Large intestine (tissue), 12 donors: ENCODE results near the gene TPMT. TPM values are rescaled to one million over a fixed set of nuclear protein-coding genes. Genes with fewer than 3 reads are reported as not detected.

Experiments used
- DNase-seq, 2 donors: peaks; one replicate each; pipeline versions ENCODE4 v3.0.0 to v3.0.0-alpha.2; 2013
- H3K27ac ChIP-seq: one replicate; pipeline ENCODE4 v1.5.1; 2013; ENCODE audit warnings: low read length
- H3K27me3 ChIP-seq: 2 replicates; pipeline ENCODE4 v1.6.1; 2013; ENCODE audit warnings: low read length; ENCODE audit not compliant: control insufficient read depth, insufficient read depth
- H3K36me3 ChIP-seq: 2 replicates; pipeline ENCODE4 v1.6.1; 2013; ENCODE audit warnings: low read length; ENCODE audit not compliant: control insufficient read depth, insufficient read depth
- H3K4me1 ChIP-seq: one replicate; pipeline ENCODE4 v1.6.1; 2013; ENCODE audit warnings: low read length; ENCODE audit not compliant: control insufficient read depth, insufficient read depth
- H3K4me3 ChIP-seq: one replicate; pipeline ENCODE4 v1.5.1; 2013; ENCODE audit warnings: low read length
- H3K9me3 ChIP-seq: one replicate; pipeline ENCODE4 v1.6.1; 2013; ENCODE audit warnings: mild to moderate bottlenecking, low read depth, low read length, moderate library complexity; ENCODE audit not compliant: control insufficient read depth
- WGBS: methylation state at CpG from one replicate; pipeline ENCODE4 v1.1.5; 2013; ENCODE audit warnings: low lambda C conversion rate; ENCODE audit not compliant: insufficient coverage; 5-methylcytosine and 5-hydroxymethylcytosine counted together
- long read RNA-seq, 11 donors: transcript quantifications; one replicate each; lab custom pipeline, GENCODE V29; 2026
- polyA plus RNA-seq: library from polyadenylated mRNA; unstranded; fragments of 120-200 nt; gene quantifications from one replicate; pipeline ENCODE4 v1.2.1, GENCODE V29; 2013

TPMT gene
- 20.7 TPM for polyA plus RNA-seq
- long read RNA-seq, donor 1, transcript TPMT-201 (9 exons, 3,181 nt): major isoform, 9 of 9 reads
- long read RNA-seq, donor 1, partial matches to known transcripts: 0 of 9 reads
- long read RNA-seq, donor 1, other reads (novel, unspliced or antisense): 0 of 9 reads
- long read RNA-seq, donor 2, transcript TPMT-201 (9 exons, 3,181 nt): major isoform, 13 of 26 reads
- long read RNA-seq, donor 2, partial matches to known transcripts: 13 of 26 reads
- long read RNA-seq, donor 2, other reads (novel, unspliced or antisense): 0 of 26 reads
- long read RNA-seq, donor 3, transcript TPMT-201 (9 exons, 3,181 nt): major isoform, 18 of 18 reads
- long read RNA-seq, donor 3, partial matches to known transcripts: 0 of 18 reads
- long read RNA-seq, donor 3, other reads (novel, unspliced or antisense): 0 of 18 reads
- long read RNA-seq, donor 4: 0 reads
- long read RNA-seq, donor 5, transcript TPMT-201 (9 exons, 3,181 nt): major isoform, 11 of 11 reads
- long read RNA-seq, donor 5, partial matches to known transcripts: 0 of 11 reads
- long read RNA-seq, donor 5, other reads (novel, unspliced or antisense): 0 of 11 reads
- long read RNA-seq, donor 6, transcript TPMT-201 (9 exons, 3,181 nt): major isoform, 6 of 11 reads
- long read RNA-seq, donor 6, partial matches to known transcripts: 5 of 11 reads
- long read RNA-seq, donor 6, other reads (novel, unspliced or antisense): 0 of 11 reads
- long read RNA-seq, donor 7, partial matches to known transcripts: 0 of 2 reads
- long read RNA-seq, donor 7, other reads (novel, unspliced or antisense): 0 of 2 reads
- long read RNA-seq, donor 8, transcript TPMT-201 (9 exons, 3,181 nt): major isoform, 19 of 19 reads
- long read RNA-seq, donor 8, partial matches to known transcripts: 0 of 19 reads
- long read RNA-seq, donor 8, other reads (novel, unspliced or antisense): 0 of 19 reads
- long read RNA-seq, donor 9, transcript TPMT-201 (9 exons, 3,181 nt): major isoform, 9 of 9 reads
- long read RNA-seq, donor 9, partial matches to known transcripts: 0 of 9 reads
- long read RNA-seq, donor 9, other reads (novel, unspliced or antisense): 0 of 9 reads
- long read RNA-seq, donor 10, transcript TPMT-201 (9 exons, 3,181 nt): major isoform, 15 of 15 reads
- long read RNA-seq, donor 10, partial matches to known transcripts: 0 of 15 reads
- long read RNA-seq, donor 10, other reads (novel, unspliced or antisense): 0 of 15 reads
- long read RNA-seq, donor 11, transcript TPMT-201 (9 exons, 3,181 nt): major isoform, 10 of 10 reads
- long read RNA-seq, donor 11, partial matches to known transcripts: 0 of 10 reads
- long read RNA-seq, donor 11, other reads (novel, unspliced or antisense): 0 of 10 reads

GRCh38 chr6:18154507-18155149, at the start of gene TPMT:
TPMT (minus strand) TSS chr6:18155077; CDS start chr6:18149127, 5,950 bp downstream.
- Histone ChIP-seq H3K4me3 (peak within 1 kb of the TSS; percentile 94), H3K9me3 (no peaks in the 10 kb centered on the region), H3K27ac (peak within 1 kb of the TSS; percentile 98), H3K36me3 (no peaks in the 10 kb centered on the region), H3K27me3 (no peaks in the 10 kb centered on the region), H3K4me1 (peaks cover 13% of the 10 kb centered on the region)
- DNase-seq: no peak
- WGBS: 0% methylated on average over 3 of the region's 34 CpGs

DNA sequence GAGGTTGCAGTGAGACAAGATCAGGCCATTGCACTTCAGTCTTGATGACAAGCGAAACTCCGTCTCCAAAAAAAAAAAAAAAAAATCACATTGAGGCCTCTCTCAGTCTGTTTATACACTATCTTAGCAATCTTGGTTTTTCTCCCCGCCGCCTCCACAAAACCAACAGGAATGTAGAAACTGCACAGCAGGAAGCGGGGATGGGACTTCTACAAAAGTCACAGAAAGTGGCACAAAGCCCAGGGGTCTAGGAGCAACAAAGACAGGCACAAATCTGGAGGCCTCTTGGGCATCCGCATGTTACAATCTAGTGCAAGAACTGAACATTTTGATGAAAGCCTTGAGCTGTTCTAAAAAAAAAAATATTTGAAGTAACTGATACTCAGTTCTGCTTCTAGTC, 48.9 kb upstream of the TPMT start:
- DNase-seq: no peak
- 100% methylated on average over 2 of the region's 6 CpGs for WGBS
- H3K4me1 ChIP-seq: no peaks in the 10 kb centered on the region
- H3K9me3 ChIP-seq: no peaks in the 10 kb centered on the region
- no peak overlapping the region for H3K4me3 ChIP-seq
- peaks cover 31% of the 10 kb centered on the region for H3K36me3 ChIP-seq
- no peak overlapping the region for H3K27ac ChIP-seq
- H3K27me3 ChIP-seq: no peaks in the 10 kb centered on the region

GRCh38 chr6:18192026-18192425, 37.1 kb upstream of the TPMT start:
- H3K4me1 ChIP-seq: no peaks in the 10 kb centered on the region
- H3K36me3 ChIP-seq: peaks cover 16% of the 10 kb centered on the region
- no peak overlapping the region for H3K4me3 ChIP-seq
- no peaks in the 10 kb centered on the region for H3K9me3 ChIP-seq
- WGBS: no CpG with 5 or more reads among the region's 3 CpGs
- no peak for DNase-seq
- H3K27ac ChIP-seq: no peak overlapping the region
- H3K27me3 ChIP-seq: no peaks in the 10 kb centered on the region

GRCh38 chr6:18189196-18189595, 34.3 kb upstream of the TPMT start:
- no peaks in the 10 kb centered on the region for H3K27me3 ChIP-seq
- H3K36me3 ChIP-seq: peaks cover 13% of the 10 kb centered on the region
- no peak overlapping the region for H3K27ac ChIP-seq
- no peaks in the 10 kb centered on the region for H3K4me1 ChIP-seq
- no peak for DNase-seq
- no peaks in the 10 kb centered on the region for H3K9me3 ChIP-seq
- WGBS: 100% methylated on average over 1 of the region's 2 CpGs
- H3K4me3 ChIP-seq: no peak overlapping the region

GRCh38 chr6:18187701-18188100, 32.8 kb upstream of the TPMT start:
- no peak overlapping the region for H3K27ac ChIP-seq
- peaks cover 13% of the 10 kb centered on the region for H3K36me3 ChIP-seq
- no peak overlapping the region for H3K4me3 ChIP-seq
- H3K9me3 ChIP-seq: no peaks in the 10 kb centered on the region
- no CpG with 5 or more reads among the region's 10 CpGs for WGBS
- H3K27me3 ChIP-seq: no peaks in the 10 kb centered on the region
- no peak for DNase-seq
- H3K4me1 ChIP-seq: no peaks in the 10 kb centered on the region

DNA sequence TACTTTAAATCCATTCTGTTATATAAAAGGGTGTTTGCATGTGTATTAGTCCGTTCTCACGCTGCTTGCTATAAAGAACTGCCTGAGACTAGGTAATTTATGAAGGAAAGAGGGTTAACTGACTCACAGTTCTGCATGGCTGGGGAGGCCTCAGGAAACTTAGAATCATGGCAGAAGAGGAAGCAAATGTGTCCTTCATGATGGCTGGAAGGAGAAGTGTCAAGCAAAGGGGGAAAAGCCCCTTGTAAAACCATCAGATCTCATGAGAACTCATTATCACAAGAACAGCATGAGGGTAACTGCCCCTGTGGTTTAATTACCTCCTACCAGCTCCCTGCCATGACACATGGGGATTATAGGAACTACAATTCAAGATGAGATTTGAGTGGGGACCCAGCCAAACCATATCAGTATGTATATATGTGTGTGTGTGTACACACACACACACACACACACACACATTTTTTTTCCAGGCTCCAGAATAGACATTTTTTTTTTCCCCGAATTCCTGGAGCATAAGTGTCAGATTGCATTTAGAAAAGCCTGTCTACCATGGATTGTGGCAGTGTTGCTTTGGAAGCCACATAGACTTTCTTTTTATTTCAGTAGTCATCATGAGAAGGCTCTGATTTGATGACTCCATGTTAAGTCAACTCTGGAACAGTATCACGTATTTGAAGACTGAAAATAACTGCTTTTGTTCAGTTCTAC, 31.8 kb upstream of the TPMT start:
- Histone ChIP-seq H3K27me3 (no peaks in the 10 kb centered on the region), H3K27ac (no peak overlapping the region), H3K4me1 (no peaks in the 10 kb centered on the region), H3K36me3 (peaks cover 11% of the 10 kb centered on the region), H3K4me3 (no peak overlapping the region), H3K9me3 (no peaks in the 10 kb centered on the region)
- DNase-seq: no peak
- WGBS: 85% methylated on average over 4 of the region's 4 CpGs

DNA sequence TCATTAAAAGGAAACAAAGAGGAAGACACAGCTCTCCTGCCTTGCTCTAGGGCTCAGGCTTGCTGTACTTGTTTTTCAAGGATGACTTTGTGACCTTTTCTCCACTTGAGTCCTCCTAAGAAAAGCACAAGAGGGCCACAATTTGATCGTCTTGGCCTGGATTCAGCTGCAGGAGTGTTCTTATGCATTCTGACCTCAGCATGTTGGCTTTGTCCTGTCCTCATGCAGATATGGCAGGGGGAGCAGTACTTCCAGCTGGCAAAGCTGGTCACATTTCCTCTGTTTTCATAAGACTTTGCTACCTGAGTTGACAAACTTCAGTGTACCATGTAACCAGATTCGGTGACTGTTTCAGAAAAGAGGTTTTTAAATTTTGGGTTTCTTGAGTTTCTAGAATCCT, 31.2 kb upstream of the TPMT start:
- no peaks in the 10 kb centered on the region for H3K4me1 ChIP-seq
- no peak for DNase-seq
- peaks cover 5% of the 10 kb centered on the region for H3K36me3 ChIP-seq
- WGBS: 50% methylated on average over 2 of the region's 2 CpGs
- H3K4me3 ChIP-seq: no peak overlapping the region
- no peaks in the 10 kb centered on the region for H3K27me3 ChIP-seq
- H3K9me3 ChIP-seq: no peaks in the 10 kb centered on the region
- H3K27ac ChIP-seq: no peak overlapping the region

GRCh38 chr6:18185624-18186023, 30.7 kb upstream of the TPMT start:
- no CpG with 5 or more reads among the region's 1 CpG for WGBS
- no peak overlapping the region for H3K4me3 ChIP-seq
- H3K27ac ChIP-seq: no peak overlapping the region
- H3K9me3 ChIP-seq: no peaks in the 10 kb centered on the region
- H3K4me1 ChIP-seq: no peaks in the 10 kb centered on the region
- H3K36me3 ChIP-seq: peaks cover 5% of the 10 kb centered on the region
- no peak for DNase-seq
- no peaks in the 10 kb centered on the region for H3K27me3 ChIP-seq

GRCh38 chr6:18183766-18184165, 28.9 kb upstream of the TPMT start:
- Histone ChIP-seq H3K4me1 (no peaks in the 10 kb centered on the region), H3K27ac (no peak overlapping the region), H3K36me3 (peaks cover 9% of the 10 kb centered on the region), H3K9me3 (no peaks in the 10 kb centered on the region), H3K4me3 (no peak overlapping the region), H3K27me3 (no peaks in the 10 kb centered on the region)
- peak in 1 of 2 donors; percentile 9 for DNase-seq
- WGBS: 80% methylated on average over 1 of the region's 4 CpGs
